HepG2 (cell line): Measurements from ENCODE around the gene PNP. TPM values are rescaled to one million over a fixed set of nuclear protein-coding genes. Genes with fewer than 3 reads are reported as not detected.

Experiments
- ATAC-seq: fragments of 200-7000 bp; cut with Tn5 transposase; 3 replicates; pipeline ENCODE4 v1.9.1; 2020; ENCODE audit warnings: mild to moderate bottlenecking, moderate library complexity
- BruUV-seq: library from RNA; stranded (reverse); fragments of 400-500 nt; replicated peaks from 2 replicates; lab custom pipeline; 2021; lab: Mats Ljungman, UMichigan
- CTCF ChIA-PET: fragments of 300-600 bp; formaldehyde crosslinking; extraction: SDS; loops from one replicate; lab custom pipeline; 2021; ENCODE audit warnings: low total read pairs, inconsistent platforms, low intra/inter-chr PET ratio; lab: Yijun Ruan, JAX
- POLR2A ChIA-PET: fragments of 350-600 bp; sonication (Branson Sonifier 250); formaldehyde crosslinking; loops from one replicate; lab custom pipeline; 2020; ENCODE audit warnings: antibody characterized with exemption, inconsistent platforms; lab: Yijun Ruan, JAX
- DNase-seq: peaks from one replicate; pipeline ENCODE4 v3.0.0-alpha.2; 2015; ENCODE audit warnings: low spot score
- FAIRE-seq: peaks from 3 replicates; lab custom pipeline; 2011; peaks lifted over from hg19 to GRCh38; lab: Jason Lieb, UNC
- H2AFZ ChIP-seq: one replicate; pipeline ENCODE4 v1.6.1; 2011; ENCODE audit warnings: low read length, inconsistent platforms
- H3K27ac ChIP-seq: fragments of 300-600 bp; 3 replicates; pipeline ENCODE4 v1.8.0; 2011; ENCODE audit warnings: mixed run types, mild to moderate bottlenecking, mixed read lengths, low read length, inconsistent platforms; ENCODE audit not compliant: insufficient read depth; ENCODE audit errors: extremely low read length
- H3K27me3 ChIP-seq, 2 experiments: fragments of 200-600 bp in 1 of 2; 2 replicates in 1 of 2; 3 replicates in 1 of 2; pipeline versions ENCODE4 v1.6.0 to v1.8.0; 2011; ENCODE audit warnings: low read length in 2 of 2, mild to moderate bottlenecking in 2 of 2, moderate library complexity in 2 of 2, inconsistent platforms in 1 of 2; ENCODE audit not compliant: insufficient read depth in 2 of 2, control insufficient read depth in 1 of 2
- H3K36me3 ChIP-seq, 2 experiments: fragments of 200-600 bp in 1 of 2; replicated peaks in 1 of 2; 2 replicates in 1 of 2; 3 replicates in 1 of 2; pipeline versions ENCODE4 v1.5.1 to v1.8.0; 2011; ENCODE audit warnings: low read length in 2 of 2, inconsistent platforms in 1 of 2; ENCODE audit not compliant: insufficient read depth in 2 of 2, control insufficient read depth in 1 of 2
- H3K4me1 ChIP-seq: 2 replicates; pipeline ENCODE4 v1.5.1; 2012; ENCODE audit warnings: low read length, inconsistent platforms; ENCODE audit not compliant: insufficient read depth
- H3K4me2 ChIP-seq: 2 replicates; pipeline ENCODE4 v1.6.0; 2011; ENCODE audit warnings: low read depth, low read length, inconsistent platforms
- H3K4me3 ChIP-seq, 3 experiments: fragments of 200-600 bp in 1 of 3; sonication (generic), shearing (Covaris generic) in 1 of 3; replicated peaks in 1 of 3; 2 replicates each; pipeline ENCODE4 v1.5.1; 2011 to 2016; ENCODE audit warnings: low read length in 3 of 3, inconsistent platforms in 2 of 3, low read depth in 2 of 3, mild to moderate bottlenecking in 2 of 3, control low read depth in 1 of 3, mixed read lengths in 1 of 3; ENCODE audit not compliant: insufficient read depth in 1 of 3
- H3K79me2 ChIP-seq: one replicate; pipeline ENCODE4 v1.6.1; 2011; ENCODE audit warnings: low read length, inconsistent platforms; ENCODE audit not compliant: insufficient read depth
- H3K9ac ChIP-seq: 2 replicates; pipeline ENCODE4 v1.6.0; 2011; ENCODE audit warnings: mild to moderate bottlenecking, low read depth, low read length, inconsistent platforms; ENCODE audit not compliant: insufficient read depth
- H3K9me3 ChIP-seq: 2 replicates; pipeline ENCODE4 v1.5.1; 2012; ENCODE audit warnings: mild to moderate bottlenecking, low read length
- H4K20me1 ChIP-seq: 2 replicates; pipeline ENCODE4 v1.6.0; 2011; ENCODE audit warnings: inconsistent platforms, mild to moderate bottlenecking, low read length, moderate library complexity; ENCODE audit not compliant: insufficient read depth
- CENPT ChIP-seq: sonication (generic); formaldehyde crosslinking; IDR thresholded peaks from 2 replicates; pipeline ENCODE4 v1.8.0; 2022; ENCODE audit warnings: low read depth, mild to moderate bottlenecking, moderate library complexity, missing genetic modification reagents
- FOXC1 ChIP-seq: sonication (generic); formaldehyde crosslinking; IDR thresholded peaks from 2 replicates; pipeline ENCODE4 v1.8.0; 2022; ENCODE audit warnings: mild to moderate bottlenecking, missing genetic modification reagents, borderline replicate concordance
- PAX8 ChIP-seq: sonication (generic); formaldehyde crosslinking; IDR thresholded peaks from 2 replicates; pipeline ENCODE4 v1.8.0; 2022; ENCODE audit warnings: mild to moderate bottlenecking, missing genetic modification reagents, borderline replicate concordance
- RFXAP ChIP-seq: sonication (generic); formaldehyde crosslinking; IDR thresholded peaks from 2 replicates; pipeline ENCODE4 v1.4.0; 2020; ENCODE audit warnings: missing genetic modification reagents, borderline replicate concordance
- ZNF17 ChIP-seq: sonication (generic); formaldehyde crosslinking; IDR thresholded peaks from 2 replicates; pipeline ENCODE4 v1.5.0; 2020; ENCODE audit warnings: mild to moderate bottlenecking, missing genetic modification reagents
- ZSCAN25 ChIP-seq: sonication (generic); formaldehyde crosslinking; IDR thresholded peaks from 2 replicates; pipeline ENCODE4 v1.8.0; 2022; ENCODE audit warnings: mild to moderate bottlenecking, missing genetic modification reagents
- WGBS: methylation state at CpG from one replicate; pipeline ENCODE4 v1.1.6; 2017; ENCODE audit warnings: low lambda C conversion rate; 5-methylcytosine and 5-hydroxymethylcytosine counted together
- in situ Hi-C: cut with HindIII; loops from 2 replicates; pipeline ENCODE4 v1.10.0; 2017; ENCODE audit warnings: low pct_unique_long_range_greater_than_20kb; ENCODE audit not compliant: extremely low pct_ligation_motif_present
- intact Hi-C: fragments of 100-400 bp; cut with micrococcal nuclease; formaldehyde crosslinking; loops from one replicate; pipeline ENCODE4 v1.10.0; 2022; ENCODE audit not compliant: unreplicated experiment
- polyA plus RNA-seq, 8 experiments: library from polyadenylated mRNA; depleted of rRNA in 3 of 8; stranded (reverse) in 7 of 8; unstranded in 1 of 8; fragments of >200 nt; fragmentation: Illumina TruSeq in 4 of 8; extraction: Trizol in 4 of 8; gene quantifications; 2 replicates each; pipeline versions ENCODE4 v1.2.1 to v1.2.3, GENCODE V29; 2011 to 2016; ENCODE audit warnings: low read depth in 4 of 8, missing spikeins in 1 of 8, mixed read lengths in 1 of 8; ENCODE audit not compliant: insufficient read depth in 1 of 8
- total RNA-seq, 5 experiments: library from RNA; depleted of rRNA; stranded (reverse); fragments of >200 nt; fragmentation: Illumina TruSeq; extraction: Trizol; gene quantifications; 2 replicates each; pipeline ENCODE4 v1.2.3, GENCODE V29; 2016; ENCODE audit warnings: low read depth in 1 of 5
- TF ChIP-seq, protein P1 (sequence below): IDR thresholded peaks from 2 replicates; pipeline ENCODE4 v1.6.1; 2016

Gene PNP
- total and polyA plus RNA-seq, 2 of the 13 experiments (the other 11 are each of a cell fraction or from before 2014, with no cell fraction given), result 45.4 to 74.8 TPM

DNA sequence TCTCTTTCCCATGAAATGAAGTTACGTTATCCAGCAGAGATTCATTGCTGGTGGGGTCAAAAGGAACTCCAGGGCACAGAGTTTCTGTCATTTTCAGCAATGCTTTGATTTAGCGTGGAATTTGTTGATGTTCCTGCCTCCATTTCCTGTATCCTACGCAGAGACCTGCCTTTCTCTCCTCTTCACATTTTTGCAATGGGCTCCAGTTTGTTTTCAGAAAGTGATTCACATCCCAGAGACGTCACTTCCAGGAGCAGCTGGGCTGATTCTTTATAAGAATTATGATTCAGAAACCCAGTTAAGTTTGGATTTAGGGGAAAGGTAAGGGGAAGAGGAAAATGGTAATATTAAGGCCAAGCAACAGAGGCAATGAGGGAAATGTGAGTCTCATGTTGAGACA is 47.7 kb downstream of the PNP start:
- H3K4me1 ChIP-seq, result no peaks in the 10 kb centered on the region
- in situ Hi-C loops, result no loop called here
- H3K27me3 ChIP-seq, result 0 out of 5 replicates have a peak, but pooled peaks cover 0 to under 1% of the 10 kb centered on the region in 2 experiments
- H3K79me2 ChIP-seq, result no peaks in the 10 kb centered on the region
- H3K27ac ChIP-seq, result no peak overlapping the region
- ATAC-seq (no peak), FAIRE-seq (no peak), DNase-seq (no peak)
- no peak overlapping the region for H3K9ac ChIP-seq
- H3K4me3 ChIP-seq, result no peak overlapping the region
- no peaks in the 10 kb centered on the region for H4K20me1 ChIP-seq
- no TSS peak for BruUV-seq
- CTCF ChIA-PET, result no interaction called here
- WGBS, result 18% methylated on average over 4 of the region's 4 CpGs
- 0 out of 2 replicates have a peak, but pooled peaks cover 4% of the 10 kb centered on the region for H3K9me3 ChIP-seq
- TF ChIP-seq PAX8 (CRISPR knock-in tag), result no peak
- TF ChIP-seq RFXAP (CRISPR knock-in tag), result no peak
- H2AFZ ChIP-seq, result no peak overlapping the region
- no peaks in the 10 kb centered on the region for H3K36me3 ChIP-seq
- POLR2A ChIA-PET, result no interaction called here
- H3K4me2 ChIP-seq, result no peak overlapping the region
- intact Hi-C loops, result no loop called here

DNA sequence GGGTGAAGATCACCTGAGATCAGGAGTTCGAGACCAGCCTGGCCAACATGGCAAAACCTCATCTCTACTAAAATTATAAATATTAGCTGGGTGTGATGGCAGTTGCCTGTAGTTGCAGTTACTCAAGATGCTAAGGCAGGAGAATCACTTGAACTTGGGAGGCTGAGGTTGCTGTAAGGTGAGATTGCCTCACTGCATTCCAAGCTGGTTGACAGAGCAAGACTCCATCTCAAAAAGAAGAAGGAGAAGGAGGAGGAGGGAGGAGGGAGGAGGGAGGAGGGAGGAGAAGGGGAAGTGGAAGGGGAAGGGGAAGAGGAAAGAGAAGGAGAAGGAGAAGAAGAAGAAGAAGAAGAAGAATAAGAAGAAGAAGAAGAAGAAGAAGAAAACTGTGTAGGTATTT is 53.1 kb downstream of the PNP start:
- no peaks in the 10 kb centered on the region for H3K27me3 ChIP-seq
- DNase-seq (no peak), FAIRE-seq (no peak), ATAC-seq (no peak)
- no peak overlapping the region for H3K27ac ChIP-seq
- H4K20me1 ChIP-seq, result no peaks in the 10 kb centered on the region
- in situ Hi-C loops, result no loop called here
- no TSS peak for BruUV-seq
- no peak overlapping the region for H2AFZ ChIP-seq
- WGBS, result 0% methylated on average over 1 of the region's 1 CpG
- no peak overlapping the region for H3K9ac ChIP-seq
- POLR2A ChIA-PET, result no interaction called here
- TF ChIP-seq ZNF17 (CRISPR knock-in tag) (no peak), CENPT (CRISPR knock-in tag) (no peak), FOXC1 (no peak), ZSCAN25 (no peak)
- TF ChIP-seq, protein P1, sequence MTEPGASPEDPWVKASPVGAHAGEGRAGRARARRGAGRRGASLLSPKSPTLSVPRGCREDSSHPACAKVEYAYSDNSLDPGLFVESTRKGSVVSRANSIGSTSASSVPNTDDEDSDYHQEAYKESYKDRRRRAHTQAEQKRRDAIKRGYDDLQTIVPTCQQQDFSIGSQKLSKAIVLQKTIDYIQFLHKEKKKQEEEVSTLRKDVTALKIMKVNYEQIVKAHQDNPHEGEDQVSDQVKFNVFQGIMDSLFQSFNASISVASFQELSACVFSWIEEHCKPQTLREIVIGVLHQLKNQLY, result no peak
- intact Hi-C loops, result no loop called here
- no peaks in the 10 kb centered on the region for H3K79me2 ChIP-seq
- H3K4me3 ChIP-seq, result no peak overlapping the region
- no peak overlapping the region for H3K4me2 ChIP-seq
- no peaks in the 10 kb centered on the region for H3K36me3 ChIP-seq
- no peaks in the 10 kb centered on the region for H3K4me1 ChIP-seq
- CTCF ChIA-PET, result no interaction called here
- 0 out of 2 replicates have a peak, but pooled peaks cover 4% of the 10 kb centered on the region for H3K9me3 ChIP-seq
